KMS-11 (cell line): ENCODE data around the gene C1orf122.
A peak's percentile ranks its signal among the peaks of the same experiment; 100 is the strongest.

Source experiments
- H2AFZ ChIP-seq: fragments of 200-600 bp; sonication (generic); 2 replicates; pipeline ENCODE4 v1.6.1; 2016; ENCODE audit warnings: antibody characterized with exemption, mixed run types, low read depth
- H3K27ac ChIP-seq: fragments of 200-600 bp; sonication (generic); 2 replicates; pipeline ENCODE4 v1.6.1; 2016; ENCODE audit warnings: mild to moderate bottlenecking, mixed run types
- H3K27me3 ChIP-seq: fragments of 200-600 bp; sonication (generic); 2 replicates; pipeline ENCODE4 v1.6.1; 2017; ENCODE audit warnings: mild to moderate bottlenecking, low read depth, mixed run types, moderate library complexity; ENCODE audit not compliant: insufficient read depth
- H3K36me3 ChIP-seq: fragments of 200-600 bp; sonication (generic); 2 replicates; pipeline ENCODE4 v1.6.1; 2017; ENCODE audit warnings: mild to moderate bottlenecking, mixed run types; ENCODE audit not compliant: insufficient read depth
- H3K4me1 ChIP-seq: fragments of 200-600 bp; sonication (generic); 2 replicates; pipeline ENCODE4 v1.6.1; 2016; ENCODE audit warnings: mild to moderate bottlenecking, low read depth, mixed run types; ENCODE audit not compliant: poor library complexity, severe bottlenecking
- H3K4me2 ChIP-seq: fragments of 200-600 bp; sonication (generic); 2 replicates; pipeline ENCODE4 v1.7.0; 2016; ENCODE audit warnings: mild to moderate bottlenecking, mixed run types
- H3K4me3 ChIP-seq: fragments of 200-600 bp; sonication (generic); IDR thresholded peaks from 2 replicates; pipeline ENCODE4 v1.6.1; 2017; ENCODE audit warnings: low read depth, low read length, mixed read lengths; ENCODE audit not compliant: insufficient read depth
- H3K79me2 ChIP-seq: fragments of 200-600 bp; sonication (generic); 2 replicates; pipeline ENCODE4 v1.6.1; 2016; ENCODE audit warnings: low read depth, mixed run types; ENCODE audit not compliant: insufficient read depth
- H3K9ac ChIP-seq: fragments of 200-600 bp; sonication (generic); 2 replicates; pipeline ENCODE4 v1.6.1; 2016; ENCODE audit warnings: mild to moderate bottlenecking, mixed run types
- H4K20me1 ChIP-seq: fragments of 200-600 bp; sonication (generic); 2 replicates; pipeline ENCODE4 v1.6.1; 2016; ENCODE audit warnings: mild to moderate bottlenecking, mixed run types; ENCODE audit not compliant: insufficient read depth
- TF ChIP-seq, protein P1 (sequence below): fragments of 200-600 bp; sonication (generic); conservative IDR thresholded peaks from 2 replicates; pipeline ENCODE4 v1.6.1; 2017; ENCODE audit warnings: low read depth, mild to moderate bottlenecking, antibody characterized with exemption, low read length, moderate library complexity, mixed read lengths

C1orf122 gene

DNA sequence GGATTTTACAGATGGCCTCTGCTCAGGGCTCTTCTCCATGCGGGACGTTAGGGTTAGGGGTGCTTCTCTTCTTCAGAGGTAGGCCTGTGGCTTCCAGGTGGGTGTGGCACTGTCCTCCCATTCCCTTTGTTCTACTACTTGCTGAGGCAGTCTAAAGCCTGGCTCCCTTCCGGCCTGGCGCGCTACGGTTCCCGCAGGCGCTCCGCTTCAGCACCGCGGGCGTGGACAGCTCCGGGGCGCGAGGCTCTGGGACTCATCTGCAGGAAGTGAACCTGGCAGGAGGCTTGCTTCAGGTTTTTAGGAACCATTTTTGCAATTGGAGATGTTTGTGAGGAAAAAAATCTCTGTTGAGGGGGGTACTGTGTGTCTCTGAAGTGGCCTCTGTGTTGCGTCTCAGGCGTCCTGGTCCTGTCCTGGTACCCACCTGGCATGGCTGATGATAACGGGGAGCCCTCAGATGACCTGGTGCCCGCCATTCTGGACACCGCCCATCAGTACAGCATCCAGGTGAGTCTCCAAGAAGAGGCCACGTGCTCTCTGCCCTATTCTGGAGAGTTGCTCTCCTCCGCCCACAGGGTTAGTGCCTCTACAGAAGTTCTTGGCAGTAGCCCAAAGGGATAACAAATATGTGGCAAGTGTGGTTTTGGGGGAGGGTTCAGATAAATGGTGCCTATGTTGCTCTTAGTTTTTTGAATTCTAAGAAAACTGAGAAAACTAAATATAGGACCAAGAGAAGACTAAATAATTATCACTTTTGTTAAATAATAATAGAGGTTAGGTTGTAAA lies 12.1 kb upstream of the C1orf122 start:
- Histone ChIP-seq H2AFZ (no peak overlapping the region), H4K20me1 (no peaks in the 10 kb centered on the region), H3K27ac (no peak overlapping the region; the same call in 1 of the 2 replicates), H3K4me2 (peak overlapping the region; percentile 95), H3K27me3 (no peaks in the 10 kb centered on the region), H3K4me3 (peak overlapping the region; percentile 56), H3K36me3 (no peaks in the 10 kb centered on the region), H3K4me1 (peaks cover 38% of the 10 kb centered on the region), H3K79me2 (peaks cover 10% of the 10 kb centered on the region; the same call in 1 of the 2 replicates), H3K9ac (no peak overlapping the region)
- TF ChIP-seq, protein P1, sequence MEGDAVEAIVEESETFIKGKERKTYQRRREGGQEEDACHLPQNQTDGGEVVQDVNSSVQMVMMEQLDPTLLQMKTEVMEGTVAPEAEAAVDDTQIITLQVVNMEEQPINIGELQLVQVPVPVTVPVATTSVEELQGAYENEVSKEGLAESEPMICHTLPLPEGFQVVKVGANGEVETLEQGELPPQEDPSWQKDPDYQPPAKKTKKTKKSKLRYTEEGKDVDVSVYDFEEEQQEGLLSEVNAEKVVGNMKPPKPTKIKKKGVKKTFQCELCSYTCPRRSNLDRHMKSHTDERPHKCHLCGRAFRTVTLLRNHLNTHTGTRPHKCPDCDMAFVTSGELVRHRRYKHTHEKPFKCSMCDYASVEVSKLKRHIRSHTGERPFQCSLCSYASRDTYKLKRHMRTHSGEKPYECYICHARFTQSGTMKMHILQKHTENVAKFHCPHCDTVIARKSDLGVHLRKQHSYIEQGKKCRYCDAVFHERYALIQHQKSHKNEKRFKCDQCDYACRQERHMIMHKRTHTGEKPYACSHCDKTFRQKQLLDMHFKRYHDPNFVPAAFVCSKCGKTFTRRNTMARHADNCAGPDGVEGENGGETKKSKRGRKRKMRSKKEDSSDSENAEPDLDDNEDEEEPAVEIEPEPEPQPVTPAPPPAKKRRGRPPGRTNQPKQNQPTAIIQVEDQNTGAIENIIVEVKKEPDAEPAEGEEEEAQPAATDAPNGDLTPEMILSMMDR, result no peak

DNA sequence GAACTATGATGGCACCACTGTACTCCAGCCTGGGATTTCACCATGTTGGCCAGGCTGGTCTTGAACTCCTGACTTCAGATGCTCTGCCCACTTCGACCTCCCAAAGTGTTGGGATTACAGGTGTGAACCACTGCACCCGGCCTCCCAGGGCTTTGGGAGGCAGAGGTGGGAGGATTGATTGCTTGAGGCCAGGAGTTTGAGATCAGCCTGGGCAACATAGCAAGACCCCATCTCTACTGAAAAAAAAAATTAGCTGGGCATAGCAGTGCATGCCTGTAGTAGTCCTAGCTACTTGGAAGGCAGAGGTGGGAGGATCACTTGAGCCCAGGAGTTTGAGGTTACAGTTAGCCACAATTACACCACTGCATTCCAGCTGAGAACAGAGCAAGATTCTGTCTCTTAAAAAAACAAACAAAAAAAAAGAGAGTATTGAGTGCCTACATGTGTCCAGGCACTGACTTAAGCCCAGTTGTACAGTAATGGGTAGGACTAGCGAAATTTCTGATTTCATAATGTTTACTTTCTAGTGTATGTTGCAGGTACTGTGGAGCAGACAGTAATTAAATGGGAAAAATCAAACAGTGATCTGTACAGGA lies 9.7 kb upstream of the C1orf122 start:
- Histone ChIP-seq H3K36me3 (no peaks in the 10 kb centered on the region), H3K79me2 (peaks cover 10% of the 10 kb centered on the region; the same call in 1 of the 2 replicates), H3K9ac (no peak overlapping the region), H3K27ac (no peak overlapping the region), H3K4me1 (peaks cover 38% of the 10 kb centered on the region), H2AFZ (no peak overlapping the region), H3K4me3 (no peak overlapping the region), H3K4me2 (no peak overlapping the region), H4K20me1 (no peaks in the 10 kb centered on the region), H3K27me3 (no peaks in the 10 kb centered on the region)
- TF ChIP-seq, protein P1, result no peak

DNA sequence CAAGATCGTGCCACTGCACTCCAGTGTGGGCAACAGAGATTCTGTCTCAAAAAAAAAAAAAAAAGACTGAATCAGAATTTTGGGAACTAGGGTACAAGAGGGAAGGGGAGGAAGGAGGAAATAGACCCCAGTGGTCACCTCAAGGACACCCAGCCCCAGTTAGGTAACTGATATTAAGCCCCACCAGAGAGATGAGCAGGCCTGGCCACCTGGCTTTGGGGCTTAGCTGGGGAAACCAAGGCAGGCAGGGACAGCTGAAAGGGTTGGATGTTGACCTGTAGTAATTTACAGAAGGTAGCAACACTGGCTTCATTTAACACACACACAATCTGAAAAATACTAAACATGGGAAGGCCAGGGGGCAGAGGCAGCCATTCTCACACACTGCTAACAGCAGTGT lies 5.2 kb upstream of the C1orf122 start:
- Histone ChIP-seq H3K27me3 (no peaks in the 10 kb centered on the region), H4K20me1 (peaks cover 8% of the 10 kb centered on the region), H3K27ac (no peak overlapping the region), H3K9ac (no peak overlapping the region), H2AFZ (no peak overlapping the region), H3K4me2 (no peak overlapping the region), H3K79me2 (peaks cover 25% of the 10 kb centered on the region), H3K4me1 (peaks cover 24% of the 10 kb centered on the region), H3K36me3 (peaks cover 10% of the 10 kb centered on the region; the same call in 1 of the 2 replicates), H3K4me3 (no peak overlapping the region)
- TF ChIP-seq, protein P1, result no peak

DNA sequence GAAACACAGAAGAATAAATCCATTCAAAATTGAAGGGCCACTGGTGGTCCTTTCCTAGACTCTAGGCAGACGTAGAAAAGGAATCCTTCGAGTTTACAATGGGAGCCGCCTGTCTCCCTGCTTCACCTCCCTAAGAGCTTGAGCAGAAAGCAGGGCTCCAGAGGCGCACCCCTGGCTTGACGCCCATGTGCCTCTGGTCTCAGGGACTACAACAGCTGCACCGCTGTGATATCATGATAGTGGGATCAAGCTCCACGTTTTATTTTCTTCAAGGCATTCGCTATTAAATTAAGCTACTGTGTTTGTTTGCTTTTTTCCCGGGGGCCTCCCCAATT lies 403 bp upstream of the C1orf122 start:
- peaks cover 10% of the 10 kb centered on the region; the same call in 1 of the 2 replicates for H3K36me3 ChIP-seq
- peaks cover 9% of the 10 kb centered on the region for H4K20me1 ChIP-seq
- peak overlapping the region; percentile 92 for H3K4me2 ChIP-seq
- TF ChIP-seq, protein P1, result no peak
- peak overlapping the region; percentile 42; the same call in 1 of the 2 replicates for H3K27ac ChIP-seq
- H3K4me1 ChIP-seq, result peaks cover 46% of the 10 kb centered on the region
- H3K79me2 ChIP-seq, result peaks cover 27% of the 10 kb centered on the region
- H2AFZ ChIP-seq, result 0 out of 2 replicates have a peak overlapping the region, but pooled peaks have one; percentile 15
- H3K27me3 ChIP-seq, result no peaks in the 10 kb centered on the region
- H3K4me3 ChIP-seq, result peak overlapping the region; percentile 29
- peak overlapping the region; percentile 78; the same call in 1 of the 2 replicates for H3K9ac ChIP-seq
